GM12878 (cell line): ENCODE results near the gene ADAMTSL1. TPM values are rescaled to one million over a fixed set of nuclear protein-coding genes. Genes with fewer than 3 reads are reported as not detected.

Source experiments
- ATAC-seq: fragments of 200-7000 bp; cut with Tn5 transposase; 3 replicates; pipeline ENCODE4 v1.9.1; 2020; ENCODE audit warnings: mild to moderate bottlenecking, moderate library complexity
- BruUV-seq: library from RNA; stranded (reverse); fragments of 400-500 nt; replicated peaks from 2 replicates; lab custom pipeline; 2021; lab: Mats Ljungman, UMichigan
- CTCF ChIA-PET: fragments of 300-600 bp; sonication (Branson Sonifier 250); formaldehyde crosslinking; extraction: SDS; loops from one replicate; lab custom pipeline; 2021; ENCODE audit warnings: inconsistent platforms; lab: Yijun Ruan, JAX
- POLR2A ChIA-PET: fragments of 350-600 bp; formaldehyde crosslinking; extraction: SDS; loops from one replicate; lab custom pipeline; 2021; ENCODE audit warnings: inconsistent platforms; lab: Charles Lee
- RAD21 ChIA-PET: fragments of 300-600 bp; sonication (Branson Sonifier 250); formaldehyde crosslinking; loops from one replicate; lab custom pipeline; 2023; ENCODE audit warnings: antibody characterized with exemption; ENCODE audit not compliant: unreplicated experiment; lab: Charles Lee
- SMC1A ChIA-PET: fragments of 300-600 bp; sonication (Branson Sonifier 250); formaldehyde crosslinking; loops from one replicate; lab custom pipeline; 2023; ENCODE audit not compliant: unreplicated experiment, uncharacterized antibody; lab: Charles Lee
- DNase-seq: peaks from one replicate; pipeline ENCODE4 v3.0.0-alpha.2; 2011; ENCODE audit warnings: low read depth, low spot score
- FAIRE-seq: peaks from 3 replicates; lab custom pipeline; 2011; peaks lifted over from hg19 to GRCh38; lab: Jason Lieb, UNC
- H2AFZ ChIP-seq: 2 replicates; pipeline ENCODE4 v1.6.0; 2011; ENCODE audit warnings: low read depth, low read length, control low read depth; ENCODE audit not compliant: control insufficient read depth
- H3K27ac ChIP-seq: 2 replicates; pipeline ENCODE4 v1.5.1; 2011; ENCODE audit warnings: control low read depth; ENCODE audit not compliant: control insufficient read depth, insufficient read depth
- H3K27me3 ChIP-seq, 2 experiments: replicated peaks in 1 of 2; 2 replicates each; pipeline versions ENCODE4 v1.6.0 to v1.6.1; 2011; ENCODE audit warnings: low read length in 1 of 2; ENCODE audit not compliant: control insufficient read depth in 2 of 2, insufficient read depth in 2 of 2
- H3K36me3 ChIP-seq, 2 experiments: 2 replicates each; pipeline ENCODE4 v1.5.1; 2011; ENCODE audit warnings: low read length in 1 of 2; ENCODE audit not compliant: control insufficient read depth in 2 of 2, insufficient read depth in 2 of 2
- H3K4me1 ChIP-seq: 2 replicates; pipeline ENCODE4 v1.6.1; 2011; ENCODE audit warnings: mild to moderate bottlenecking, low read length, moderate library complexity, mixed read lengths; ENCODE audit not compliant: control insufficient read depth, insufficient read depth
- H3K4me2 ChIP-seq: 2 replicates; pipeline ENCODE4 v1.6.0; 2011; ENCODE audit warnings: control low read depth; ENCODE audit not compliant: control insufficient read depth, insufficient read depth
- H3K4me3 ChIP-seq: fragments of 200-600 bp; sonication (generic); 2 replicates; pipeline ENCODE4 v1.5.1; 2016
- H3K79me2 ChIP-seq: 2 replicates; pipeline ENCODE4 v1.6.0; 2011; ENCODE audit warnings: low read length; ENCODE audit not compliant: control insufficient read depth, insufficient read depth
- H3K9ac ChIP-seq: 2 replicates; pipeline ENCODE4 v1.8.0; 2011; ENCODE audit warnings: low read length, control low read depth, mixed read lengths; ENCODE audit not compliant: control insufficient read depth, insufficient read depth
- H3K9me3 ChIP-seq: replicated peaks from 3 replicates; pipeline ENCODE4 v1.5.1; 2011; ENCODE audit warnings: mild to moderate bottlenecking, low read length; ENCODE audit not compliant: control insufficient read depth, insufficient read depth
- H4K20me1 ChIP-seq: 2 replicates; pipeline ENCODE4 v1.6.0; 2011; ENCODE audit not compliant: control insufficient read depth, insufficient read depth
- BMI1 ChIP-seq: fragments of 450-650 bp; IDR thresholded peaks from 2 replicates; pipeline ENCODE4 v1.6.1; 2016; ENCODE audit warnings: mild to moderate bottlenecking, moderate library complexity, borderline replicate concordance
- CHD1 ChIP-seq: IDR thresholded peaks from 2 replicates; pipeline ENCODE4 v1.6.1; 2012; ENCODE audit warnings: low read depth, low read length, improper control_type of control experiment
- GABPA ChIP-seq: IDR thresholded peaks from 2 replicates; pipeline ENCODE4 v1.6.1; 2014; ENCODE audit warnings: antibody characterized with exemption, low read depth, mild to moderate bottlenecking, inconsistent platforms
- IRF4 ChIP-seq: IDR thresholded peaks from 2 replicates; pipeline ENCODE4 v1.6.1; 2011; ENCODE audit warnings: low read depth, low read length
- KLF5 ChIP-seq: fragments of 450-650 bp; IDR thresholded peaks from 2 replicates; pipeline ENCODE4 v1.6.1; 2014; ENCODE audit warnings: mild to moderate bottlenecking; ENCODE audit not compliant: partially characterized antibody
- POLR2AphosphoS5 ChIP-seq: IDR thresholded peaks from 2 replicates; pipeline ENCODE4 v1.6.1; 2011; ENCODE audit warnings: mild to moderate bottlenecking, low read length, inconsistent platforms
- SP1 ChIP-seq: IDR thresholded peaks from one replicate; pipeline ENCODE4 v1.6.1; 2011; ENCODE audit warnings: low read depth, low read length
- SPI1 ChIP-seq: IDR thresholded peaks from 2 replicates; pipeline ENCODE4 v1.6.1; 2011; ENCODE audit warnings: low read depth, mild to moderate bottlenecking, low read length, moderate library complexity, borderline replicate concordance; ENCODE audit not compliant: insufficient read depth
- SREBF1 ChIP-seq: IDR thresholded peaks from 2 replicates; pipeline ENCODE4 v1.6.1; 2012; ENCODE audit warnings: mild to moderate bottlenecking, low read length
- STAT3 ChIP-seq: IDR thresholded peaks from 2 replicates; pipeline ENCODE4 v1.6.1; 2011; ENCODE audit warnings: low read depth, low read length, improper control_type of control experiment
- TCF7 ChIP-seq: IDR thresholded peaks from 2 replicates; pipeline ENCODE4 v1.6.1; 2014; ENCODE audit warnings: antibody characterized with exemption, borderline replicate concordance
- ZNF217 ChIP-seq: fragments of 450-650 bp; IDR thresholded peaks from 2 replicates; pipeline ENCODE4 v1.6.1; 2017; ENCODE audit warnings: antibody characterized with exemption, mild to moderate bottlenecking
- ZSCAN29 ChIP-seq: fragments of 450-650 bp; IDR thresholded peaks from 2 replicates; pipeline ENCODE4 v1.6.1; 2017; ENCODE audit warnings: mild to moderate bottlenecking, moderate library complexity
- WGBS: methylation state at CpG from one replicate; pipeline ENCODE4 v1.1.6; 2016; ENCODE audit warnings: low lambda C conversion rate; ENCODE audit not compliant: insufficient replicate concordance, insufficient coverage; ENCODE audit errors: missing lambda C conversion rate; 5-methylcytosine and 5-hydroxymethylcytosine counted together
- in situ Hi-C: fragments of 300-500 bp; cut with MboI; formaldehyde crosslinking; loops from 9 replicates; pipeline ENCODE4 v1.14.3; 2018; ENCODE audit warnings: mixed read lengths
- intact Hi-C: fragments of 100-400 bp; cut with micrococcal nuclease; formaldehyde crosslinking; loops from one replicate; pipeline ENCODE4 v1.14.2; 2022; ENCODE audit not compliant: unreplicated experiment
- polyA plus RNA-seq, 11 experiments: library from polyadenylated mRNA; depleted of rRNA in 4 of 11; unstranded in 6 of 11; stranded (reverse) in 5 of 11; fragments of >200 nt; fragmentation: Nextera tagmentation in 4 of 11; fragmentation: Illumina TruSeq in 1 of 11; extraction: Ambion mirVana in 4 of 11; extraction: Trizol in 1 of 11; gene quantifications; 1 replicate in 1 of 11; 2 replicates in 10 of 11; pipeline versions ENCODE4 v1.2.1 to v1.2.3, GENCODE V29; 2011 to 2016; ENCODE audit warnings: inconsistent platforms in 2 of 11, missing spikeins in 2 of 11, low read depth in 1 of 11
- total RNA-seq, 4 experiments: library from RNA; depleted of rRNA in 3 of 4; stranded (reverse); fragments of >200 nt in 3 of 4; fragmentation: Illumina TruSeq in 1 of 4; extraction: Trizol in 1 of 4; gene quantifications; 2 replicates each; pipeline versions ENCODE4 v1.2.1 to v1.2.3, GENCODE V29; 2013 to 2021
- TF ChIP-seq, protein P1 (sequence below): IDR thresholded peaks from 2 replicates; pipeline ENCODE4 v1.6.1; 2012; ENCODE audit warnings: improper control_type of control experiment, low read depth, low read length; ENCODE audit not compliant: insufficient replicate concordance

Gene ADAMTSL1
- total and polyA plus RNA-seq, 10 of the 15 experiments (the other 5 are each of a cell fraction or from before 2014, with no cell fraction given): 0.01 to 0.10 (median 0.07) TPM; not detected in 6

DNA sequence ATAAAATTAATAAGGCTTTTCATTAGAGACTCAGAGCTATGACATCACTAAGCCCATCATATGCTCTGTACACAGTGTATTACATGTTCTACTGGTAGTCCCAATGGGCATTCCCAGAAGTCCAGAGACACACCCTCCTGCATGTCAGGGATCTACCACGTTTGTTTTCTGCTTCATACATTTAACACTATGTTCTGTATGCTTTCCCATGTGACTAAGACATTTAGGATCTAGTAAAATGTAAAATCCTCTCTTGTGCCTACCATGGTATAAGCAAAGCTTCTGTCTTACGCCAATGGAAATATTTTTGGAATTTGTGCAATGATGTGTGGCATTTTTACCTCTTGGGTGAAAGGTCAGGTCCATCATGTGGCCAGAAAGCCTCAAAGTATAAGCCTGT is 192.4 kb downstream of the ADAMTSL1 start:
- DNase-seq (no peak), FAIRE-seq (no peak), ATAC-seq (no peak)
- H3K27me3 ChIP-seq: no peaks in the 10 kb centered on the region; a peak in 1 of 4 replicates
- CTCF ChIA-PET: interaction anchor here (0.6 kb wide), 1 partner anchor 91 kb away, joined by 3 read pairs; no protein-coding TSS in a partner anchor
- no peak overlapping the region for H3K4me3 ChIP-seq
- no peaks in the 10 kb centered on the region for H3K9me3 ChIP-seq
- RAD21 ChIA-PET: no interaction called here
- H3K4me1 ChIP-seq: no peaks in the 10 kb centered on the region
- no peaks in the 10 kb centered on the region for H3K79me2 ChIP-seq
- H2AFZ ChIP-seq: no peak overlapping the region
- H3K4me2 ChIP-seq: no peak overlapping the region
- no peaks in the 10 kb centered on the region for H4K20me1 ChIP-seq
- in situ Hi-C loops (no loop called here), intact Hi-C loops (no loop called here)
- BruUV-seq: no TSS peak
- no peak overlapping the region for H3K9ac ChIP-seq
- WGBS: 0% methylated on average over 2 of the region's 2 CpGs
- no peak for TF ChIP-seq ZNF217
- TF ChIP-seq STAT3: no peak
- no peak for TF ChIP-seq POLR2AphosphoS5
- TF ChIP-seq SP1: no peak
- TF ChIP-seq TCF7: no peak
- TF ChIP-seq SPI1: no peak
- TF ChIP-seq GABPA: no peak
- TF ChIP-seq CHD1: no peak
- TF ChIP-seq ZSCAN29: no peak
- no peak for TF ChIP-seq SREBF1
- TF ChIP-seq, protein P1, sequence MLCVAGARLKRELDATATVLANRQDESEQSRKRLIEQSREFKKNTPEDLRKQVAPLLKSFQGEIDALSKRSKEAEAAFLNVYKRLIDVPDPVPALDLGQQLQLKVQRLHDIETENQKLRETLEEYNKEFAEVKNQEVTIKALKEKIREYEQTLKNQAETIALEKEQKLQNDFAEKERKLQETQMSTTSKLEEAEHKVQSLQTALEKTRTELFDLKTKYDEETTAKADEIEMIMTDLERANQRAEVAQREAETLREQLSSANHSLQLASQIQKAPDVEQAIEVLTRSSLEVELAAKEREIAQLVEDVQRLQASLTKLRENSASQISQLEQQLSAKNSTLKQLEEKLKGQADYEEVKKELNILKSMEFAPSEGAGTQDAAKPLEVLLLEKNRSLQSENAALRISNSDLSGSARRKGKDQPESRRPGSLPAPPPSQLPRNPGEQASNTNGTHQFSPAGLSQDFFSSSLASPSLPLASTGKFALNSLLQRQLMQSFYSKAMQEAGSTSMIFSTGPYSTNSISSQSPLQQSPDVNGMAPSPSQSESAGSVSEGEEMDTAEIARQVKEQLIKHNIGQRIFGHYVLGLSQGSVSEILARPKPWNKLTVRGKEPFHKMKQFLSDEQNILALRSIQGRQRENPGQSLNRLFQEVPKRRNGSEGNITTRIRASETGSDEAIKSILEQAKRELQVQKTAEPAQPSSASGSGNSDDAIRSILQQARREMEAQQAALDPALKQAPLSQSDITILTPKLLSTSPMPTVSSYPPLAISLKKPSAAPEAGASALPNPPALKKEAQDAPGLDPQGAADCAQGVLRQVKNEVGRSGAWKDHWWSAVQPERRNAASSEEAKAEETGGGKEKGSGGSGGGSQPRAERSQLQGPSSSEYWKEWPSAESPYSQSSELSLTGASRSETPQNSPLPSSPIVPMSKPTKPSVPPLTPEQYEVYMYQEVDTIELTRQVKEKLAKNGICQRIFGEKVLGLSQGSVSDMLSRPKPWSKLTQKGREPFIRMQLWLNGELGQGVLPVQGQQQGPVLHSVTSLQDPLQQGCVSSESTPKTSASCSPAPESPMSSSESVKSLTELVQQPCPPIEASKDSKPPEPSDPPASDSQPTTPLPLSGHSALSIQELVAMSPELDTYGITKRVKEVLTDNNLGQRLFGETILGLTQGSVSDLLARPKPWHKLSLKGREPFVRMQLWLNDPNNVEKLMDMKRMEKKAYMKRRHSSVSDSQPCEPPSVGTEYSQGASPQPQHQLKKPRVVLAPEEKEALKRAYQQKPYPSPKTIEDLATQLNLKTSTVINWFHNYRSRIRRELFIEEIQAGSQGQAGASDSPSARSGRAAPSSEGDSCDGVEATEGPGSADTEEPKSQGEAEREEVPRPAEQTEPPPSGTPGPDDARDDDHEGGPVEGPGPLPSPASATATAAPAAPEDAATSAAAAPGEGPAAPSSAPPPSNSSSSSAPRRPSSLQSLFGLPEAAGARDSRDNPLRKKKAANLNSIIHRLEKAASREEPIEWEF: no peak
- no peak for TF ChIP-seq BMI1
- no peak for TF ChIP-seq IRF4
- TF ChIP-seq KLF5: no peak
- no peak overlapping the region for H3K27ac ChIP-seq
- H3K36me3 ChIP-seq: no peaks in the 10 kb centered on the region
- POLR2A ChIA-PET: no interaction called here
- SMC1A ChIA-PET: interaction anchor here (0.8 to 1.9 kb wide), 2 partner anchors 13 to 22 kb away, joined by 3 to 5 read pairs; no protein-coding TSS in a partner anchor
